Astrocyte of the hippocampus (primary cell): Measurements from ENCODE around the gene SFPQ.
"Not testable (repeated sequence)": the region's sequence is repeated elsewhere in the genome, so short reads cannot be mapped to it uniquely, and the experiment has no call there.

ENCODE experiments used
- DNase-seq: peaks from one replicate; pipeline ENCODE4 v3.0.0; 2011; ENCODE audit warnings: low read depth, low spot score

Gene SFPQ

GRCh38 chr1:35187816-35188342 lies 5.1 kb downstream of the SFPQ start:
- no peak for DNase-seq

DNA sequence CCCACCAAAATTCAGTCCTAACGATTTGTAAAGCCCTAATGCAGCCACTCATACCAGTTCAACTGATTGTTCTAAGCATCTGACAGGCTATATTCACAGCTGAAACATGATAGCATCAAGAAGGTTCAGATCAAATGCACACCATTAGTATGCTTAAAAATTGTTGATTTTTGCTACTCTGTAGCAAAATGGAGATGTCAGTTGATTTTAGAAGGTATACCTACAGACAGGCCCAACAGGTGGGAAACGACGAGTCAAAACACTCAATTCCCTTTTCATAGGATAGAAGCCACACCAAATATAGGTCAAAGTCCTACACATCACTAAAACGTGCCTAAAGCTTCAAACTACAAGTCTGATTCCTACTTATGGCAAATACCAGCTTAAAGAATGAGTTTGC lies 6.7 kb downstream of the SFPQ start:
- no peak for DNase-seq

DNA sequence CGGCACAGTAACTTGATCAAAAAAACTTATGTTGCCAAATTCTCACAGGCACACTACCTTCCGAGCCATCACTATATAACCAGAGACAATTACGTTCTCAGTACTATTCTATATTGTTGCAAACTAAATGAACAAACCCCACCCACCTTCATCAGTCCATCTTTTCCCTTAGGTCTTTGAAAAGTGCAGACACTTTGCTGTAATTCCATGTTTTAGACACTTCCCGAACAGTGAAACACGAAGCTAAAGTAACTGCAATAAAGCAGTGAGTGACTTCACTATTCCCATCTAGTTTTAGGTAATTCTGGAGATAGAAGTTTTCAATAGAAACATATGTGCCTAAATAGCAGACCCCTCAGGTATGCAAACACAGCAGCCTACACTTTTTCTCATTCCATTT lies 7.7 kb downstream of the SFPQ start:
- DNase-seq, result no peak

DNA sequence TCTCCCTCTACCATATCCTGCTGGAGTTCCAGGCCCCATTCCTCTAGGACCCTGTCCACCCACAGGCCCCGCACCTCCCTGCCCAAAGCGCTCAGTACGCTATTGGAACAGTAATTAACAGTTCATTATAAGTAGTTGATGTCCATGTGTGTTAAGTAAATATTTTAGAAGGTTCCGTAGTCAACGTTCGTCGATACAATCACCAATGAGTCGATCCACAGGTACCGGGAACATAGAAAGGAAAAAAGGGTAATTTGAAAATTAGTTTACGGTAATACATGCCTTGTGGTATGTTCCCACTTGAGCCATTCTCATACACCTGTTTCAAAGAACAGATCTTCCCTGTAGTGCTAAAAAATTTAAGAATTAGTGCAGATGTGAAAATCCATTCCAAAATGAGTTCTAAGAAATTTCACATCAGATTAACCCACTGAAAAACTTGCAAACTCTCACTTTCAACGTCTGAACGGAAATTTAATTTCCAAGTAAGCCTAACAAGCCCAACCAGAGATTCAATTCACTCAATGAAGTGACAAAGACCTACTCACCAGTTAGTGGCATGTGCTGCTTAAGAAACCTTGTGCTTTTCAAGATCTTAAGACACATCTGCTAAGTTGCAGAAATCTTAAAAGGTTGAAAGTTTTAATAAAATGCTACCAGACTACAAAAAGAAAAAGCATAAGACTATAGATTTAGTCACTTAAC lies 8.3 kb downstream of the SFPQ start:
- no peak for DNase-seq

DNA sequence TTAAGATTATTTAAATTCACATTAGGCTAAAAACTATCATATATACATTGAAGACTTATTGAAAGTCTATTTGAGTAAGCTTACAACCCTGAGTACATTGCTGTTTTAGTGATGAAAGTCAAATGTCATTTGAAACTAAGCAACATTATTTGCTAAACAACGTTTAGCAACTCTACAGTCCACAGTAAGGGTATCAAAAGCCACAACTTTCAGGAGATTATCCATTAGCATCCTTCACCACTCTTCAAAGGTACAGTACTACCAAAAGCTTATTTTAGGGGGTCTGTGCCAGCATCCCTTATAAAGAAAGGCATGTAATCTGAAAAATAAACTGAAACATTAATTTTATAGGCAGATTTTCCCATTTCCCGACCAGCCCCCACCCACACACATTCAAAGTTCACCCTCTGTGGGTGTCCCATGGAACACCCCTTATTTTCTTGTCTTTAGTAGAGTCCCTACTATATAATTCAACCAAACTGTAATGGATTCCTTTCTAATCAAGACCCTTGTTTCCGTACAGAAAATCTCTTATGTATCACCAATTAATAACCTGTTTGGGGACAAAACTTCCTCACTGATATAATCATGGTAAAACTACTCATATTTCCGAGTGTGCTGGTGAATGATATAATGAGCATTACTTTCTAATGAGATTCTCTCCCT lies 11.0 kb downstream of the SFPQ start:
- no peak for DNase-seq

DNA sequence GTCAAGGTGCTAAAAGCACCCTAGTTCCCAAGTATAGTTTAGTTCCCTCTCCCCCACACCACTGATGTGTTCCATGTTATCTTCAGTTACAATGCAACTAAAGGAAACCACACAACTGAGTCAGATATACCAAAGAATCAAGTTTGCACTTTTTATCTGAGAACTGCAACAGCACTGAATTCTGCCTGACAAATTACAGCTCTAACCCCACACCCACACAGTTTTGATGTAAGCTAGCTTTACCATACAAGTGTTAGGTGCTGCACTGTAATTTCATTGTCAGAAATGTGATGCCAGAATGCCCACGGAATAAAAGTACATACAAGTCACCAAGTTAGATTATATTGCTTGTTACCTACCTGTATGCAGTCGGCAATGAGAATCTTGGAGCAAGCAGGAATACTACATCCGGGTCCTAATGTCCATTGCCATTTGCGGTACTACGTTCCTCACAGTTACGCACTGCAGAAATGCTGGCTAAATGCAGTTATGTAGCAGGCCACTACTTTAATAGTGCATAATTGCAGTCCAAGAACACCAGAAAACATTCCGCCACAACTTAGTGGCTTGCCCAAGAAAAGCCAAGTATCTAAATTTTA lies 12.1 kb downstream of the SFPQ start:
- no peak for DNase-seq

DNA sequence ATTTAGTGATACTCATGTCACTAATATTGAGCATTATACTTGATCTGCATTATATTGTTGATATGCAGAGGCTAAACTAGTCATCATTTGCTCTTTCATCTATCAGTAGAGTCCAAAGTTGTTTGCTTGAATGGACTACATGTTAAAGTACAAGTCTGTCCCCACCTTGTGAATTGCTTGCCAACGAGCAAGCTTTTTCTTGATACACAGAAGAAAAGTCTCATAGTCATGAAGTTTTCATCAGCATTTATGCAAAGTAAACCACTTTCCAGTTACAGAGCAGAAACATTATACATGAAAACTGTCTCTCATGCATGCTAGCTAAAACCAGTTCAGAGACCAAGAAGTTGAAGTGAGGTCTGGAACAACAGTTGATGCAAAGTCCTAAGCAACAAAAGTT lies 13.0 kb downstream of the SFPQ start:
- no peak for DNase-seq

GRCh38 chr1:35178874-35179380 lies 14.0 kb downstream of the SFPQ start:
- DNase-seq, result no peak

DNA sequence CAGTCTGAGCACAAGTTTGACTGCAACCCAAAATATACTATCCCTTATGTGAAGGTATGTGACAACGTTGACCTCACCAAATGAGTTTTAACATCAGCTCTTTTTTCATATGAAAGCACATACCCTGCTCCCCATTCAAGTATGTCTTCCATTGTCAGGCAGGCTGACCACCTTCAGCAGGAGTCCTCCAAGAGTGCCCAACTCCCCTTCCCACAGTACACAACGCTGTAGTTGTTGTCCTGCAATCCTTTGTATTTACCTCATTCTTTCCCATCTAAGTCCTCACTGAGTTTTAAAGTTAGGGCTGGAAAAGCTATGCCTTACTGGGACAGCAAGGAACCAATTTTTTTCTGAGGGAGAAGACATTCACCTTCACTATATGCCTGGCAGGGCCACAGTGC lies 14.7 kb downstream of the SFPQ start:
- no peak for DNase-seq

DNA sequence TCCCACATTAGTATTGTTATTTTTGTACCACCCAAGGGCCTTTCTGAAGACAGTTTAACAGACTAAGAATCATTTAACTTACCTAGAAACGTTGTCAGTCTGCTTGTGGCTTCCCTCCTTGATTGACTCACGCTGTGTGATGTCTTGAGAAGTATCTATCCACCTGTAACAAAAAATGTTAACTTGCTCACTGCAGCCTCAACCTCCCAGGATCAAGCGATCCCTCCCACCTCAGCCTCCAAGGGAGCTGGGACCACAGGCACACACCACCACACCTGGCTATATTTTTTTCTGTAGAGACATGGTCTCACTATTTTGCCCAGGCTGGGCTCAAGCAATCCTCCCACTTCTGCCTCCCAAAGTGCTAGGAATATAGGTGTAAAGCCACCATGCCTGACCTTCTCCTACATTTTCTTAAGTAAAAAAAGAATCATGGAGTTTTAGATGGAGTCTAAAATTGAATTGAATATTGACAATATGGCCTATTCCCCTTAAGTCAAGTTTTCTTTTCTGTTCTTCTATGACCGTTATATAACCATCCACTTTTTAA lies 15.6 kb downstream of the SFPQ start:
- DNase-seq, result no peak

DNA sequence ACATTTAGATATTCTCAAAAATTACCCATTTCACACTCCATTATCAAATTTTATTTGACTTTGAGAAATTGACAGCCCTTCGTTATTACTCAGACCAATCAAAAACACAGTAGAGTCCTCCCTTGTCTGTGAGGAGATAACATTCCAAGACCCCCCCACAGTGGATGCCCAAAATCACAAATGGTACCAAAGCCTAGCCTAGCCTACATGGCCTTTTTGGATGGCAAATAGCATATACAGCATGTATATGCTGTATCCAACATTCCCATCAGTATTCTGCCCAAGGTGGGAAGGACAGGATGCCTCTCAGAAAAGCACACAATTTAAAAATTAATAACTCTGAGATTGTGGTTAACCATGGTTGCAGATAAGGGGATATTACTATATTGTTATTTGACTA lies 17.3 kb downstream of the SFPQ start:
- no peak for DNase-seq

GRCh38 chr1:35175098-35175576 lies 17.8 kb downstream of the SFPQ start:
- DNase-seq, result no peak

GRCh38 chr1:35173909-35174540 lies 18.9 kb downstream of the SFPQ start:
- no peak for DNase-seq

DNA sequence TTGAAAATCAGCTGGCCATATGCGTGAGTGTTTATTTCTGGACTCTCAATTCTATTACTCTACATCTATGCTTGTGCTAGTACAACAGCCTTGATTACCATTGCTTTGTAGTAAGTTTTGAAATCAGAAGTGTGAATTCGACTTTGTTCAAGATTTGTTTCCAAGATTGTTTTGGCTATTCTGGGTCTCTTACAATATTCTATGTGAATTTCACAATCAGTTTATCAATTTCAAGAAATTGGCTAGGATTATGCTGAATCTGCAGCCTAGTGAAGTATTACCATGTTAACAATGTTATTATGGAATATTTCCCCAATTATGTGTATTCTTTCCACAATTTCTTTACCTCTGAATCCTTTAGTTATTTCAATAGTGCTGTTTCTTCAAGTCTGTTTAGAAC lies 19.5 kb downstream of the SFPQ start:
- DNase-seq, result no peak

DNA sequence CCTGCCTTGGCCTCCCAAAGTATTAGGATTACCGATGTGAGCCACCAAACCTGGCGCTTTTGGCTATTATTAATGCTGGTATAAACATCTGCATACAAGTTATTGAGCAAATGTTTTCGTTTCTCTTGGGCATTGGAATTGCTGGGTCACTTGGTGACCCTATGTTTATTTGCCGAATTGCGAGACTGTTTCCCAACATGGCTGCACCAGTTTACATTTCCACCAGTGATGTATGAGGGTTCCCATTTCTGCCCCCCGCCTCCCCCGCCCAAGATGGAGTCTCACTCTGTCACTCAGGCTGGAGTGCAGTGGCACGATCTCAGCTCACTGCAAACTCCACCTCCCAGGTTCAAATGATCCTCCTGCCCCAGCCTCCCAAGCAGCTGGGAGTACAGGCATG lies 20.9 kb downstream of the SFPQ start:
- no peak for DNase-seq

GRCh38 chr1:35171579-35171978 lies 21.4 kb downstream of the SFPQ start:
- no peak for DNase-seq

DNA sequence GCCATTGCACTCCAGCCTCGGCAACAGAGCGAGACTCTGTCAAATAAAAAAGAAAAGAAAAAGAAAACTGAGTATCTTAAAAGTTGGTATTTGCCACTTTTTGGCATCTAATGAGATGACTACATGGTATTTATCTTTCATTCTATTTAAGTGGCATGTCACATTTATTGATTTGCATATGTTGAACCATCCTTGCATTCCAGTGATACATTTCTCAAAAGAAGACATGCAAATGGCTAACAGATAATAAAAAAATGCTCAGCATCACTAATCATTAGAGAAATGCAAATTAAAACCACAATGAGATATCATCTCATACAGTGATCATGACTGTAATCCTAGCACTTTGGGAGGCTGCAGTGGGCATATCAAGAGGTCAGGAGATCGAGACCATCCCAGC lies 28.1 kb downstream of the SFPQ start:
- DNase-seq, result no peak

DNA sequence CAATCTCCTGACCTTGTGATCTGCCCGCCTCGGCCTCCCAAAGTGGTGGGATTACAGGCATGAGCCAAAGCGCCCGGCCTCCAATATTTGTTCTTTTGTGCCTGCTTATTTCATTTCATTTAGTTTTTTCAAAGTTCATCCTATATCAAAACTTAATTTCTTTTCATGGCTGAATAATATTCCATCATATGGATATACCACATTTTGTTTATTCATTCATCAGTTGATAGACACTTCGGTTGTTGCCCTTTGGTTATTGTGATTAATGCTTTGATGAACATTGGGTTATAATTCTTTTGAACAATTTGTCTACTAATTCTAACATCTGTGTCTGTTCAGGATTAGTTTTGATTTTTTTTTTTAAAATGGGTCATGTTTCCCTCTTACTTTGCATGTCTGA lies 41.7 kb downstream of the SFPQ start:
- no peak for DNase-seq

- DNase-seq, result not testable (repeated sequence)
Measured at GRCh38 chr1:35145892-35146549, 46.9 kb downstream of the SFPQ start.

GRCh38 chr1:35143737-35144508 lies 49.0 kb downstream of the SFPQ start:
- no peak for DNase-seq
